Measurements from ENCODE around the gene CTNND2.

DNA sequence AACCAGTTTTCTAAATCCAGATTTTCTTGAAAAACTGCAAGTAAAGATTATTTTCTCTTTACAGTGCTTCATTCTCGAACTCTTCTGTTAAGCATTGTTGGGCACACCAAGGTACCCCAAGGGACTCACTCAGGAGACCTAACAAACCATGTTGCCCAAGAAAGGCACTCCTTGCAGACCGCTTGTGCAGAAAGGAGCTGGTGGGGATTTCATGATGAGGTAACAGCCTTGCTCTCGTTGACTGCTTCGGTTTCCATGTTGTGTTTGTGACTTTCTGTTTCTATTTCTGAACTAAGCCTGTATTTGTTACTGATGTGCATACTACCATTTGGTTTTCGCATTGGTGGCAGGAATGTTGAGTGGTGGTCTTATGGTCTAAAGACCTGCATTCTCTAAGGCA, 876.6 kb downstream of the CTNND2 start:
- TF ChIP-seq, protein P1, sequence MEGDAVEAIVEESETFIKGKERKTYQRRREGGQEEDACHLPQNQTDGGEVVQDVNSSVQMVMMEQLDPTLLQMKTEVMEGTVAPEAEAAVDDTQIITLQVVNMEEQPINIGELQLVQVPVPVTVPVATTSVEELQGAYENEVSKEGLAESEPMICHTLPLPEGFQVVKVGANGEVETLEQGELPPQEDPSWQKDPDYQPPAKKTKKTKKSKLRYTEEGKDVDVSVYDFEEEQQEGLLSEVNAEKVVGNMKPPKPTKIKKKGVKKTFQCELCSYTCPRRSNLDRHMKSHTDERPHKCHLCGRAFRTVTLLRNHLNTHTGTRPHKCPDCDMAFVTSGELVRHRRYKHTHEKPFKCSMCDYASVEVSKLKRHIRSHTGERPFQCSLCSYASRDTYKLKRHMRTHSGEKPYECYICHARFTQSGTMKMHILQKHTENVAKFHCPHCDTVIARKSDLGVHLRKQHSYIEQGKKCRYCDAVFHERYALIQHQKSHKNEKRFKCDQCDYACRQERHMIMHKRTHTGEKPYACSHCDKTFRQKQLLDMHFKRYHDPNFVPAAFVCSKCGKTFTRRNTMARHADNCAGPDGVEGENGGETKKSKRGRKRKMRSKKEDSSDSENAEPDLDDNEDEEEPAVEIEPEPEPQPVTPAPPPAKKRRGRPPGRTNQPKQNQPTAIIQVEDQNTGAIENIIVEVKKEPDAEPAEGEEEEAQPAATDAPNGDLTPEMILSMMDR (IDR thresholded peaks at IDR 0.05; ENCODE audit: low read depth, low read length, missing input control): no peak
- TF ChIP-seq JUND (IDR thresholded peaks at IDR 0.05): no peak
- TF ChIP-seq, protein P2, sequence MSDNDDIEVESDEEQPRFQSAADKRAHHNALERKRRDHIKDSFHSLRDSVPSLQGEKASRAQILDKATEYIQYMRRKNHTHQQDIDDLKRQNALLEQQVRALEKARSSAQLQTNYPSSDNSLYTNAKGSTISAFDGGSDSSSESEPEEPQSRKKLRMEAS (IDR thresholded peaks at IDR 0.05): no peak
- no peak for TF ChIP-seq RAD21 (IDR thresholded peaks at IDR 0.05)
- TF ChIP-seq RXRA (IDR thresholded peaks at IDR 0.05): no peak
- no peak for TF ChIP-seq GABPA (IDR thresholded peaks at IDR 0.05 in 1 of 2, conservative IDR thresholded peaks at IDR 0.05 in 1 of 2)
- TF ChIP-seq SP1 (IDR thresholded peaks at IDR 0.05): no peak
- no peak for TF ChIP-seq TAF1 (conservative IDR thresholded peaks at IDR 0.05)
- no peak for TF ChIP-seq FOXA1 (IDR thresholded peaks at IDR 0.05)
- TF ChIP-seq, protein P3, sequence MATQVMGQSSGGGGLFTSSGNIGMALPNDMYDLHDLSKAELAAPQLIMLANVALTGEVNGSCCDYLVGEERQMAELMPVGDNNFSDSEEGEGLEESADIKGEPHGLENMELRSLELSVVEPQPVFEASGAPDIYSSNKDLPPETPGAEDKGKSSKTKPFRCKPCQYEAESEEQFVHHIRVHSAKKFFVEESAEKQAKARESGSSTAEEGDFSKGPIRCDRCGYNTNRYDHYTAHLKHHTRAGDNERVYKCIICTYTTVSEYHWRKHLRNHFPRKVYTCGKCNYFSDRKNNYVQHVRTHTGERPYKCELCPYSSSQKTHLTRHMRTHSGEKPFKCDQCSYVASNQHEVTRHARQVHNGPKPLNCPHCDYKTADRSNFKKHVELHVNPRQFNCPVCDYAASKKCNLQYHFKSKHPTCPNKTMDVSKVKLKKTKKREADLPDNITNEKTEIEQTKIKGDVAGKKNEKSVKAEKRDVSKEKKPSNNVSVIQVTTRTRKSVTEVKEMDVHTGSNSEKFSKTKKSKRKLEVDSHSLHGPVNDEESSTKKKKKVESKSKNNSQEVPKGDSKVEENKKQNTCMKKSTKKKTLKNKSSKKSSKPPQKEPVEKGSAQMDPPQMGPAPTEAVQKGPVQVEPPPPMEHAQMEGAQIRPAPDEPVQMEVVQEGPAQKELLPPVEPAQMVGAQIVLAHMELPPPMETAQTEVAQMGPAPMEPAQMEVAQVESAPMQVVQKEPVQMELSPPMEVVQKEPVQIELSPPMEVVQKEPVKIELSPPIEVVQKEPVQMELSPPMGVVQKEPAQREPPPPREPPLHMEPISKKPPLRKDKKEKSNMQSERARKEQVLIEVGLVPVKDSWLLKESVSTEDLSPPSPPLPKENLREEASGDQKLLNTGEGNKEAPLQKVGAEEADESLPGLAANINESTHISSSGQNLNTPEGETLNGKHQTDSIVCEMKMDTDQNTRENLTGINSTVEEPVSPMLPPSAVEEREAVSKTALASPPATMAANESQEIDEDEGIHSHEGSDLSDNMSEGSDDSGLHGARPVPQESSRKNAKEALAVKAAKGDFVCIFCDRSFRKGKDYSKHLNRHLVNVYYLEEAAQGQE (IDR thresholded peaks at IDR 0.05): no peak
- no peak for TF ChIP-seq YY1 (IDR thresholded peaks at IDR 0.05)
- TF ChIP-seq, protein P4, sequence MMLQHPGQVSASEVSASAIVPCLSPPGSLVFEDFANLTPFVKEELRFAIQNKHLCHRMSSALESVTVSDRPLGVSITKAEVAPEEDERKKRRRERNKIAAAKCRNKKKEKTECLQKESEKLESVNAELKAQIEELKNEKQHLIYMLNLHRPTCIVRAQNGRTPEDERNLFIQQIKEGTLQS (IDR thresholded peaks at IDR 0.05): no peak
